ENCODE measurements around the gene TBX3.

TBX3 gene

DNA sequence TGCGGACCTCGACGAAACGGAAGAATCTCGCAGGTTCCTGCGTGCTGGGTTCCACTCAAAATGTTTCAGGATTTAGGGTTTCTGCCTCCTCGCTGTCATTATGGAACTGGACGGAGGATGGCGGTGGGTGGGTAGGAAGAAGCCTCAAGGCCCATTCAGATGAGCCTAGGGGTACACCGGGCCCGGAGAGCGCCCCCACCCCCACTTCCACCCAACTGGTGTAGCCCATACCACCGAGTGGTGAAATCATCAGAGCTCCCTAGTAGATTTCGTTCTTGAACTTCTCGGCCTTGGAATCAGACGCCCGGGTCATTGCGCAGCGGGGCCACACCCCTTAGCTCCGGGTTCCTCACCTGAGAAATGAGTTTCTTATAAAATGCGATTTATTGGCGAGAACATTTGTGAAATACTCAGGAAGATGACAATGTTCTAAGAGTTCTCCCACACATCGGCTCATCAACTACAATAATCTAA is 13.3 kb upstream of the TBX3 start:
- in situ Hi-C loops (cut with MboI; ENCODE audit: low pct_unique_long_range_greater_than_20kb, low sequenced_read_pairs, unreplicated experiment): loop anchor here (25.0 kb wide), 3 partner anchors 285 to 1235 kb away; partner anchors contain the start of genes LHX5 and TBX5
- no peak for DNase-seq (ENCODE audit: low spot score)
- TF ChIP-seq, protein P1, sequence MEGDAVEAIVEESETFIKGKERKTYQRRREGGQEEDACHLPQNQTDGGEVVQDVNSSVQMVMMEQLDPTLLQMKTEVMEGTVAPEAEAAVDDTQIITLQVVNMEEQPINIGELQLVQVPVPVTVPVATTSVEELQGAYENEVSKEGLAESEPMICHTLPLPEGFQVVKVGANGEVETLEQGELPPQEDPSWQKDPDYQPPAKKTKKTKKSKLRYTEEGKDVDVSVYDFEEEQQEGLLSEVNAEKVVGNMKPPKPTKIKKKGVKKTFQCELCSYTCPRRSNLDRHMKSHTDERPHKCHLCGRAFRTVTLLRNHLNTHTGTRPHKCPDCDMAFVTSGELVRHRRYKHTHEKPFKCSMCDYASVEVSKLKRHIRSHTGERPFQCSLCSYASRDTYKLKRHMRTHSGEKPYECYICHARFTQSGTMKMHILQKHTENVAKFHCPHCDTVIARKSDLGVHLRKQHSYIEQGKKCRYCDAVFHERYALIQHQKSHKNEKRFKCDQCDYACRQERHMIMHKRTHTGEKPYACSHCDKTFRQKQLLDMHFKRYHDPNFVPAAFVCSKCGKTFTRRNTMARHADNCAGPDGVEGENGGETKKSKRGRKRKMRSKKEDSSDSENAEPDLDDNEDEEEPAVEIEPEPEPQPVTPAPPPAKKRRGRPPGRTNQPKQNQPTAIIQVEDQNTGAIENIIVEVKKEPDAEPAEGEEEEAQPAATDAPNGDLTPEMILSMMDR (IDR thresholded peaks at IDR 0.05; ENCODE audit: extremely low read depth, insufficient read depth, missing control alignments): no peak

DNA sequence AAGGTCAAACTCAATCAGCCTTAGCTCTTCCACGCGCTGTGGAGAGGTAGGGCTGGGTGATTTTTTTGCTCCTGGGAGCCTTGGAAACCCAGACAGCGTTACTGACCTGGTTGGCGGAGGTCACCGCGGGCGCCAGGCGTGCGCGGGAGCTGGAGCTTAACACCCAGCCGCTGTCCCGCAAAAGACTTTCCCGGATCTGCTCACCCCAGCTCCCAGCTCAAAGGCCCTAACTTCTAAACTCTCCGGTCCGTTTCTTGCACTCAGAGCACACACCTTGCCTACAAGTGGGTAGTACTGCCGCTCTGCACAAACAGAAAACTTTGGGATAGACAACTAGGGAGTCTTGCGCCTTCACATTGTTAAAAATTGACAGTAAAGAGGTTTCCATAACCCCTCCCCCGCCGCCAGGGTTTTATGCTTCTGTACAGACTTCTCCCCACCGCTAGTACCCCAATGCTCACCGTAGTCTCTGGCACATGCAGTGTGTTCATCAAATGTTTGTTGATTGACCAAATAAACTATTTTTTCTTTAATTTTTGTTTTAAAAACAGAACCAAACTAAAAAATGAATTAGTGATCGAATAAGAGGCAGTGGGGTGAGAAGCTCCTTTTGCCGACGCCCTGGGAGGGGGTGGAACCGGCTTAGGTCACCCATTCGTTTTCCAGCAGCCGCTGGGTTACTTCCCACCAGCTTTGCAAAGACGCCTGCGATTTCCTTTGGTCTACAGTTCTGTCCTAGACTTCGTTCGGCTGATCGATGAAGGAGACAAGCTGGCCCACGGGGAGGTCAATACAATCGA is 12.7 kb upstream of the TBX3 start:
- DNase-seq (ENCODE audit: low spot score): no peak
- in situ Hi-C loops (cut with MboI; ENCODE audit: low pct_unique_long_range_greater_than_20kb, low sequenced_read_pairs, unreplicated experiment): loop anchor here (25.0 kb wide), 3 partner anchors 284 to 1234 kb away; partner anchors contain the start of genes LHX5 and TBX5
- TF ChIP-seq, protein P1 (IDR thresholded peaks at IDR 0.05; ENCODE audit: extremely low read depth, insufficient read depth, missing control alignments): no peak

DNA sequence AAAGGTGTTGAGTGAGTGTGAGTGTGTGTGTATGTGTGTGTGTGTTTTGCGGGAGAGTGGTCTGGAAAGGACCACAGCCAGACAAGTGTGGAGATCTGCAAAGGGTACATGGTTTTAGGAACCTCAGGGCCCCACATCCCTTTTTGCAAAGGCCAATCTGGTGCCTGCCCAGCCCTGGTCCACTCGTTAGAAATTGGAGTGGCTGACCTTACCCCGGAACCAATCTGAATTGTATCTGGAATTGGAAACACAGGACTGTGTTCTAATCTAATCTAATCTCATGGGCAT is 11.3 kb upstream of the TBX3 start:
- in situ Hi-C loops (cut with MboI; ENCODE audit: low pct_unique_long_range_greater_than_20kb, low sequenced_read_pairs, unreplicated experiment): loop anchor here (25.0 kb wide), 3 partner anchors 283 to 1233 kb away; partner anchors contain the start of genes LHX5 and TBX5
- DNase-seq (ENCODE audit: low spot score): no peak
- TF ChIP-seq, protein P1 (IDR thresholded peaks at IDR 0.05; ENCODE audit: extremely low read depth, insufficient read depth, missing control alignments): no peak

DNA sequence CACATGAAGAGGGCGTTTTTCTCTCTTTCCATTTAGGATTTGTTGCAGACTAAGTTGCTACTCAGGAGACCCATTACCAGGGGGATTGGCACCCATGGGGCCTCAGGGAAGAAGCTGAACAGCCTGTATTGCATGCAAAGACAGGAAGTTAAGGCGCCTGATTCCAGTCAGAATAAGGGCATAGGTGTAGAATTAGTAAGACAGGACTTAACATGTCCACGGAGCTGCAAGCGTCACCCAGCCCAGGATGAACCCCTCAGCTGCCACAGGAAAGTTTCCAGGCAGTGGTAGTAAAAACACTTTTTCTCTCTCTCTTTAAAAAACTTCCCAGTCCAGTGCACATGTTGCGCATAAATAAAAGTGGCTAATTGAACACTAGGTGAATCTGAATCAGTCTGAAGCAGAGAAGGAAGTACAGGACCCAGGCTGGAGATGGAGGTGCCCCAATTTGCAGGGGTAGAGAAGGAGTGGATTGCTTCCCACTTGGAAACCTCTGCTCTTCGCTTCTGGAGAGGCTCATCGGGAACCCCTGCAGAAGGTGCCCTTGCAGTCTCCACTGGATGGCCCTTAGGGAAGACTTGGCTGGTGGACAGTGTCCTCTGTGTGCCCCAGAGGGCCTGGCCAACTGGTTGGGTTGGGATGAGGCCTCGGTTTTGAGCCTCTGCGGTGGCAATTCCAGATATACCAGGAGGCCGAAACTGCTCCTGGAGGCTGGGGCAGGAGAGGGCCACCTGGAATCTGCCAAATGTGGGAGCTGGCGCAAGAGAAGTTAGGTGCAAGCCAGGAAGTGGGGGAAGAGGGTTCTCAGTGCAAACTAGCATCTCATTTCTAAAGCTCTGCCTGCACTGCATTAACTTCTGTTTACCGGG is 10.7 kb upstream of the TBX3 start:
- no peak for DNase-seq (ENCODE audit: low spot score)

DNA sequence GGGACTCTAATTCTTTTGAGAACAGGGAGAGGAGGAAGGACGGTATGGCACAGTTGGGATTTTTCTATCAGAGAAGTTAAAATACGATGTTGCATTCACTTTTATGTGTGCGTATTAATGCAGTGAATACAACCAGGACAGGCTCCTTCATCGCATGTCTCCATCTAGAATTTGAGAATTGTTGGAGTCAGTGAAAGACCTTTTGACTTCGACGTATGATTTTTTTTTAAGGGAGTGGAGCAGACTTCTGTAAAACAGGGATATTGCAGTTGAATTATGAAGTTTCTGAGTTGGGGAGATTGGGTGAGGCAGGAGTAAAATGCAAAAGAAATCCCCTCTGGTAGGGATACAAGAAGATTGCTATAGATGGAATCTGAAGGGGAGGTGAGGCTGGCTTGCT is 9.6 kb upstream of the TBX3 start:
- in situ Hi-C loops (cut with MboI; ENCODE audit: low pct_unique_long_range_greater_than_20kb, low sequenced_read_pairs, unreplicated experiment): loop anchor here (25.0 kb wide), 3 partner anchors 281 to 1231 kb away; partner anchors contain the start of genes LHX5 and TBX5
- no peak for DNase-seq (ENCODE audit: low spot score)
- TF ChIP-seq, protein P1 (IDR thresholded peaks at IDR 0.05; ENCODE audit: extremely low read depth, insufficient read depth, missing control alignments): no peak

More for the DNA sequence above, 10.7 kb upstream of the TBX3 start:
- in situ Hi-C loops (cut with MboI; ENCODE audit: low pct_unique_long_range_greater_than_20kb, low sequenced_read_pairs, unreplicated experiment): loop anchor here (25.0 kb wide), 3 partner anchors 282 to 1232 kb away; partner anchors contain the start of genes LHX5 and TBX5
- TF ChIP-seq, protein P1 (IDR thresholded peaks at IDR 0.05; ENCODE audit: extremely low read depth, insufficient read depth, missing control alignments): no peak

DNA sequence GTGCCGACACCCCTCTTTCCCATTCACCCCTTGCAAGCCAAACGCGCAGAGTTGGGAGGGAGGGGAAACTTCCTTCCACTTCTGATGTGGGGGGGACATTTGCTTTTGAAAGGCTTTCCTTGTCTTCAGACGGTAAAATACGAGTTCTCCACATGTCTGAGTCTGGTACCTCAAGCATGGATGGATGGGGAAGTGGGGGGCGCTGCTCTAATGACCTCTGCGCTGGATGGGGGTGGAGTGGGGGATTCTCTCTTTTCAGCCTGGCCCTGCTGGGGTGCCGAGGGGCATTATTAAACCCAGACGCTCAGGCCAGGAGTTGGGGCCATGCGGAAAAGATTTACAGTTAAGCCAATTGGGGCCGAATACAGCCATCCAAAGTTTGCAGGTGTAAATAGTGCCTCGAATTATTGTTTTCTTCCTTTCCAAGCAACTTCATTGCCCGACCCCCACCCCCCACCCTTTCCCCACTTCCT is 9.1 kb upstream of the TBX3 start:
- no peak for DNase-seq (ENCODE audit: low spot score)
- in situ Hi-C loops (cut with MboI; ENCODE audit: low pct_unique_long_range_greater_than_20kb, low sequenced_read_pairs, unreplicated experiment): loop anchor here (25.0 kb wide), 3 partner anchors 281 to 1231 kb away; partner anchors contain the start of genes LHX5 and TBX5
- TF ChIP-seq, protein P1 (IDR thresholded peaks at IDR 0.05; ENCODE audit: extremely low read depth, insufficient read depth, missing control alignments): no peak

All from GM13977 (cell line).